ENCODE results near the gene OSER1.
A peak's percentile ranks its signal among the peaks of the same experiment; 100 is the strongest.

Gene OSER1

DNA sequence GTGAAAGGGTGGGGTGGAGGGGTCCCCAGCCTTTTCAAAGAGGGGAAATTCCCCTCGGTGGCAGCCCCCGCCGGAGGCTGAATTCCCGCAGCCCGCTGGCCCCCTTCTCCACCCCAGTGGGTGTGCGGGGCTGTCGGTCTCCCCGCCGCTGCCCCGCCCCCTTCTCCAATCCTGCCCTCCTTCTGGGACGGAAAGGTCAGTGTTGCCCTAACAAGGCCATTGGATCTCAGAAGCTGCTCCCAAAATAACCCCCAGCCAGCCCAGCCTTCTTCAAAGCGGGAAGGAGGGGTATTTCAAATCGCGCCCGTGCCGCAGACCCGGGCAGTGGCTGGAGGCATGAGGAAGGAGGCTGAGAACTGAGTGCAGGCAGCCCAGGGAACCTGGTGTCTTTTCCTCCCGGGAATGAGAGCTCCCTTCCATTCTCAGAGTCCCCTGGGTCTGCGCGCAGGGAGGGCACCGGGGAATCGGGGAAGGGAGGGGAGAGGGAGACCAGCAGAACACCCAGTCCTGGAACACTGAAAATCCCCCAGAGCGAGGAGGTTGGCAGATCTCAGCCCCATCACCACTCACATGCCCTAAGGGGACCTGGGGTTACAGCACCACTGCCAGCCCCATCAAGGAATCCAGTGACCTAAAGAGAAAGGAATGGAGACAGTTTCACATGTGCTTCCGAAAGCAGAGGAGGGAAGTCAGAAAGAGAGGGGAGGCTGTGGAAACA lies 23.4 kb downstream of the OSER1 start, which contains the start of gene JPH2:
Gene JPH2, minus strand, starts transcription at position 135 of the 718 bp plus-strand sequence. CDS start 483 bp downstream, outside the sequence.
- Histone ChIP-seq H3K27me3 (no peaks in the 10 kb centered on the region), H4K20me1 (peaks cover 0 to 16% (median 0%) of the 10 kb centered on the region in 11 experiments; a peak in 3 of 22 replicates), H3K27ac (peak within 1 kb of the TSS in 9 of 11 experiments; percentile 60 to 94 (median 91); a peak in 18 of 22 replicates), H3K4me2 (peak within 1 kb of the TSS; percentile 90 to 100 (median 97)), H3K36me3 (peaks cover 0 to 14% (median 0%) of the 10 kb centered on the region in 11 experiments; a peak in 2 of 22 replicates), H3K4me3 (peak within 1 kb of the TSS; percentile 53 to 76 (median 72)), H3K9me3 (replicated peaks in 1 of 11) (no peaks in the 10 kb centered on the region), H3K4me1 (peaks cover 32 to 82% (median 62%) of the 10 kb centered on the region in 10 experiments), H3K9ac (peak within 1 kb of the TSS; percentile 71 to 92 (median 85))
- no peak for TF ChIP-seq Cebpa-rat (IDR thresholded peaks at IDR 0.05)

DNA sequence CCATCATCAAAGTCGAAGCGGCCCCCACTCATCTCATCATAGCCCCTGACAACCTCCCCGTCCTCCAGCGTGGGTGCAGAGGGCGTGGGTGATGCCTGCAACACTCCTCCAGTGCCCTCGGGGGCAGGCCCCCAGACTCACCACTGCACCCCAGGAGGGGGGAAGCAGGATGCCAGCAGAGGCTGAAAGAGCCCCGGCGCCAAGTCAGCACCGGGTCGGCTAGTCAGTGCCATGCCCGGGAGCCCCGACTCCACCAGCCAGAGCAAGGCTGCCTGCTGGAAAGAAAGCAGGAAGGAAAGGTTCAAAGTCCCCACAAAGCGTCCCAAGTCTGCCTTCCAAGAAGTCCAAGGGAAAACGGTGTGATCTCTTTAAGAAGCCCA lies 23.9 kb downstream of the OSER1 start:
- H3K4me2 ChIP-seq = peak overlapping the region; percentile 90 to 100 (median 97)
- H3K27ac ChIP-seq = peak overlapping the region in 9 of 11 experiments; percentile 60 to 94 (median 91); a peak in 18 of 22 replicates
- peaks cover 0 to 14% (median 0%) of the 10 kb centered on the region in 11 experiments; a peak in 2 of 22 replicates for H3K36me3 ChIP-seq
- H4K20me1 ChIP-seq = peaks cover 0 to 21% (median 0%) of the 10 kb centered on the region in 11 experiments; a peak in 4 of 22 replicates
- peak overlapping the region; percentile 71 to 92 (median 85) for H3K9ac ChIP-seq
- H3K4me3 ChIP-seq = peak overlapping the region; percentile 53 to 76 (median 72)
- H3K27me3 ChIP-seq = no peaks in the 10 kb centered on the region
- TF ChIP-seq Cebpa-rat (IDR thresholded peaks at IDR 0.05) = no peak
- H3K4me1 ChIP-seq = peaks cover 32 to 87% (median 68%) of the 10 kb centered on the region in 10 experiments
- no peaks in the 10 kb centered on the region for H3K9me3 ChIP-seq (replicated peaks in 1 of 11)

DNA sequence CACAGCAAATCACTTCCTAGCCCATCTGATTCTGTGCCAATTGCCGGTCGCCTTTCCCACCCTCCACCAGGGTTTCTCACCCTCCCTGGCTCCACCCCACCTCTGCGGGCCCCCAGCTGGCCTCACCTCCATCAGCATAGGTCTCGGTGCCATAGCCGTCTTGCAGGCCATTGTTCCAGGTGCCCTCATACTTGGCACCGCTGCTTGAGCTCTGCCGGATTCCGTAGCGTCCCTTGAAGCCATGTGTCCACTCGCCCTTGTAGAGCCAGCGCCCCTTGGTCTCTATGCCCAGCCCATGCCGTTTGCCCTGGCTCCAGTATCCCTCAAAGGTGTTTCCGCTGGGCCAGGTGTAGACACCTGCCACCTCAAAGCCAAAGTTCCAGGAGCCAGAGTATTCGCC lies 24.4 kb downstream of the OSER1 start:
- no peak for TF ChIP-seq Cebpa-rat (IDR thresholded peaks at IDR 0.05)
- Histone ChIP-seq H3K36me3 (peaks cover 0 to 14% (median 0%) of the 10 kb centered on the region in 11 experiments; a peak in 2 of 22 replicates), H3K27me3 (no peaks in the 10 kb centered on the region), H3K4me3 (peak overlapping the region in 8 of 10 experiments; percentile 59 to 76 (median 72); a peak in 16 of 20 replicates), H3K9ac (peak overlapping the region in 10 of 11 experiments; percentile 75 to 92 (median 86); a peak in 14 of 22 replicates), H3K9me3 (replicated peaks in 1 of 11) (no peaks in the 10 kb centered on the region), H3K4me2 (peak overlapping the region; percentile 90 to 100 (median 97)), H3K27ac (peak overlapping the region in 6 of 11 experiments; percentile 87 to 94 (median 92); a peak in 10 of 22 replicates), H4K20me1 (peaks cover 0 to 26% (median 0%) of the 10 kb centered on the region in 11 experiments; a peak in 5 of 22 replicates), H3K4me1 (peaks cover 32 to 92% (median 72%) of the 10 kb centered on the region in 10 experiments)

DNA sequence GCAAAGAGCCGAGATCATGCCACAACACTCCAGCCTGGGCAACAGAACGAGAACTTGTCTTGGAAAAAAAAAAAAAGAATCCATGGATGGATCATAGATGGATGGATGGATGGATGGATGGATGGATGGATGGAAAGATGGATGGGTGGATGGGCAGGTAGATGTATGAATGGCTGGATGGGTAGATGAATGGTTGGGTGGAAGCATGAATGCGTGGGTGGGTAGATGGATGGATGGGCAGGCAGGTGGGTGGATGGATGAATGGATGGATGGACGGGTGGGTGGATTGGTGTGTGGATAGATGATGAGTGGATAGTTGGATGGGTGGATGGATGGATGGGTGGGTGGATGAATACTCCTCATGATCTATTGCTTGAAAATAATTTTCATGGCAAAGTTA lies 25.0 kb downstream of the OSER1 start:
- H3K27ac ChIP-seq = no peak overlapping the region

DNA sequence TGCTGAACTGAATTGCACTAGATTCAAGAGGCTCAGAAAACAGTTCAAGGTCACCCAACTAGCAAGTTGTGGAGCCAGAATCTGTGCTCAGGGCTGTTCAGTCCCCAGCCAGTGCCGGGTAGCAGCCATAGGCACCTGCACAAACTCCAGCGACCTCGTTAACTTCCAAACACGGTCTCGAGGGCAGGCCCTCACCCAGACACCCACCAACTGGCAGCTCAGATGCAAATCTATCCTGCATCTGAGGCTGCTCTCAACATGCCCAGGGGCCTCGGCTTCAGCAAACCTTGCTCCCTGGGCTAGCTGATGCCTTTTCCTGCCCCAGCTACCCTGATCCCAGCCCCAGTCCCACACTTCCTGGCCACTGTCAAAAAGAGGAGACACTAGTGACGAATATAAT lies 27.3 kb downstream of the OSER1 start:
- H3K27ac ChIP-seq = no peak overlapping the region
- H3K4me2 ChIP-seq = peak overlapping the region in 9 of 11 experiments; percentile 30 to 96 (median 79); a peak in 16 of 22 replicates
- H3K9ac ChIP-seq = no peak overlapping the region; a peak in 1 of 22 replicates
- peaks cover 27 to 88% (median 67%) of the 10 kb centered on the region in 10 experiments for H3K4me1 ChIP-seq
- no peaks in the 10 kb centered on the region for H3K9me3 ChIP-seq (replicated peaks in 1 of 11)
- H3K27me3 ChIP-seq = no peaks in the 10 kb centered on the region
- H3K4me3 ChIP-seq = no peak overlapping the region; a peak in 1 of 20 replicates
- peaks cover 0 to 31% (median 0%) of the 10 kb centered on the region in 11 experiments; a peak in 5 of 22 replicates for H4K20me1 ChIP-seq
- TF ChIP-seq Cebpa-rat (IDR thresholded peaks at IDR 0.05) = no peak
- H3K36me3 ChIP-seq = peaks cover 0 to 14% (median 0%) of the 10 kb centered on the region in 11 experiments; a peak in 2 of 22 replicates

More for the DNA sequence above, 25.0 kb downstream of the OSER1 start:
- peak overlapping the region in 3 of 10 experiments; percentile 73 to 76 (median 74); a peak in 3 of 20 replicates for H3K4me3 ChIP-seq
- H3K4me1 ChIP-seq = peaks cover 37 to 98% (median 79%) of the 10 kb centered on the region in 10 experiments
- no peak for TF ChIP-seq Cebpa-rat (IDR thresholded peaks at IDR 0.05)
- H3K9ac ChIP-seq = no peak overlapping the region
- peak overlapping the region in 9 of 11 experiments; percentile 90 to 99 (median 96); a peak in 14 of 22 replicates for H3K4me2 ChIP-seq
- H3K36me3 ChIP-seq = peaks cover 0 to 14% (median 0%) of the 10 kb centered on the region in 11 experiments; a peak in 2 of 22 replicates
- H3K27me3 ChIP-seq = no peaks in the 10 kb centered on the region
- H3K9me3 ChIP-seq (replicated peaks in 1 of 11) = no peaks in the 10 kb centered on the region
- peaks cover 0 to 31% (median 0%) of the 10 kb centered on the region in 11 experiments; a peak in 5 of 22 replicates for H4K20me1 ChIP-seq

DNA sequence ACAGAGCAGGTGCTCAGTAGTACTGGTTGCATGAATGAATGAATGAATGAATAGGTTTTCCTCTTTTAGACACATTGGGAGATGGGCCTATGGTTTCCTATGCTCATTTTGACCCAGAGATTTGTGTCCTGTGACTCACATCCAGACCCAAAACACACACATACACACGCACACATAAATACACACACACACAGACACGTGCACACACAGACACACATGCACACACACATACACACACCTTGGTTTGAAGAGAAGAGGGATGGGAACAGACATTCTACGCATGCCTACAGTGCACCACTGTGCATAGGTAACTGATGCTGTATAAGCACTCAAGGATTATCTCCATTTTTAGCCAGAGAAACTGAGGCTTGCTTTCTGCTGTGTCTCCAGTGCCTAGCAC lies 27.7 kb downstream of the OSER1 start:
- Histone ChIP-seq H3K36me3 (peaks cover 0 to 14% (median 0%) of the 10 kb centered on the region in 11 experiments; a peak in 2 of 22 replicates), H3K4me3 (no peak overlapping the region; a peak in 1 of 20 replicates), H3K4me1 (peaks cover 23 to 84% (median 63%) of the 10 kb centered on the region in 10 experiments), H3K9ac (no peak overlapping the region), H3K27me3 (no peaks in the 10 kb centered on the region), H3K9me3 (replicated peaks in 1 of 11) (no peaks in the 10 kb centered on the region), H3K27ac (no peak overlapping the region), H4K20me1 (peaks cover 0 to 31% (median 0%) of the 10 kb centered on the region in 11 experiments; a peak in 5 of 22 replicates), H3K4me2 (peak overlapping the region in 9 of 11 experiments; percentile 30 to 96 (median 79); a peak in 16 of 22 replicates)
- TF ChIP-seq Cebpa-rat (IDR thresholded peaks at IDR 0.05) = no peak

DNA sequence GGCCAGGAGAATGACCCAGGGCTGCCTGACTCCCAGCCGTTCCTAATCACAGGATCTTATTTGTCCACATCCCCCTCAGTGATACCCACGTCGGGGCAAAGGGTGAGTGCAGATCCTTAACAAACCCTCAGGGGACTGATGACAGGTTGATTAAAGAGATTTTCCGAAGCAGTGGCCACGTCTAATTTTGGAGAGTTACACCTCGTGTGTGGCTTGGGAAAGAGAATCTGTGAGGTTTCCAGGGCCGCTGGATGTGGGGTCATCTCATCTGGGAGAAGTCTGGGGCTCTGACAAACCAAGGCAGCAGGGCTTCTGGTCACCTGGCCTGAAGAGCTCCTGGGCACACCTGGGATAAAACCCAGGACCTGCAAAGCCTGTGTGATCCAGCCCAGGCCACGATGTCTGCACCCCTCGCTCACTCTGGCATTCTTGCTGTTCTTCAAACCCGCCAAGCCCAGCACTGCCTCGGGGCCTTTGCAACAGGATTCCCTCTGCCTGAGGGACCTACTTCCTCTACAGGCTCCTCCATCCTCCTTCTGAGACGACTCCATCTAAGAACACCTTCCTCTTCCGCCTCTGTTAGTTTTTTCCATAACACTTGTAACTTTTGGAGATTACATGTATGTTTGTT lies 28.3 kb downstream of the OSER1 start:
- no peak overlapping the region for H3K27ac ChIP-seq
- no peaks in the 10 kb centered on the region for H3K27me3 ChIP-seq
- peak overlapping the region in 9 of 11 experiments; percentile 71 to 96 (median 87); a peak in 17 of 22 replicates for H3K4me2 ChIP-seq
- peaks cover 0 to 31% (median 0%) of the 10 kb centered on the region in 11 experiments; a peak in 5 of 22 replicates for H4K20me1 ChIP-seq
- H3K4me1 ChIP-seq = peaks cover 17 to 82% (median 60%) of the 10 kb centered on the region in 10 experiments
- 0 out of 22 replicates have a peak overlapping the region, but pooled peaks of 1 of the 11 experiments have one; percentile 7 for H3K9ac ChIP-seq
- no peaks in the 10 kb centered on the region for H3K9me3 ChIP-seq (replicated peaks in 1 of 11)
- TF ChIP-seq Cebpa-rat (IDR thresholded peaks at IDR 0.05) = no peak
- H3K4me3 ChIP-seq = no peak overlapping the region
- peaks cover 0 to 14% (median 0%) of the 10 kb centered on the region in 11 experiments; a peak in 2 of 22 replicates for H3K36me3 ChIP-seq

DNA sequence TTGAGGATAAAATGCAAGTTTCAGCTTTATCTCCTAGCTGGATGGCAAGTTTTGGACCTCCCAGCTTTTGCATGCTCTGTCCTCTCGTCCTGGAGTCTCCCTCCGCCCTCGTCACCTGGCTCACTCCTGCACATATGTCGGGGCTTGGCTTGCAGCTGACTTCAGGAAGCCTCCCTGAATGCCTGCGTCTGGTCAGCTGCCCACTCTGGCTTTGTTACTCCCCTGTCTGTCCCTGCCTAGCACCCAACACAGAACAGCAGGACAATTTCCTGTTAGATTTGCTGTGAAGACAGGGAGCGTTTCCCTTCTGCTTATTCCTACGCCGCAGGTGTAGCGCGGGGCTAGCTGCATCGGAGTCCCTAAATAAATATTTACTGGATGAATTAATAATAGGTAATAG lies 29.0 kb downstream of the OSER1 start:
- Histone ChIP-seq H3K36me3 (peaks cover 0 to 18% (median 0%) of the 10 kb centered on the region in 11 experiments; a peak in 3 of 22 replicates), H3K4me3 (no peak overlapping the region), H3K4me1 (peaks cover 12 to 78% (median 55%) of the 10 kb centered on the region in 10 experiments), H3K9ac (no peak overlapping the region), H4K20me1 (peaks cover 0 to 31% (median 0%) of the 10 kb centered on the region in 11 experiments; a peak in 5 of 22 replicates), H3K9me3 (replicated peaks in 1 of 11) (no peaks in the 10 kb centered on the region), H3K4me2 (peak overlapping the region in 9 of 11 experiments; percentile 71 to 96 (median 87); a peak in 17 of 22 replicates), H3K27ac (no peak overlapping the region), H3K27me3 (no peaks in the 10 kb centered on the region)
- TF ChIP-seq Cebpa-rat (IDR thresholded peaks at IDR 0.05) = no peak
